Measurements from ENCODE around the gene MEST. TPM values are rescaled to one million over a fixed set of nuclear protein-coding genes. Genes with fewer than 3 reads are reported as not detected.

The MEST gene
- total RNA-seq, 1 experiment from 2014 or later = 49.5 TPM

DNA sequence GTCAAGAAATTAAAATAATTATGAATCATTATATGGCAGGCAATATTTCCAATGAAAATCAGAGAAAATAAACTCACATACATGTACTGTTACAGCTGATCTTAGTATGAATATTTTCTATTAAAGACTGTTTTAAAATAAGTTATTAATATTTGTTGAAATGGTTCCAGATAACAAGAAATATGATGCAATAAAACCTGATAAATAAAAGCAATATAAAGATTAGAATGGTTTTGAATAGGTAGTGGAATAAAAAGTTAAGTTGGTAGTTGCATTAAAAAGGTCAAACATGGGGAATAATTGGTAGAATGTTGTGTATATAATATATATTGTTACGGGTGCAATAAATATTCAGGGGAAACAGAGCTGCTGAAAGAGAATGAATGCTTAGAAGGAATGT is 52.5 kb downstream of the MEST start:
- no peaks in the 10 kb centered on the region for H3K9me2 ChIP-seq (ENCODE audit: insufficient read depth)
- no peaks in the 10 kb centered on the region for H3K79me2 ChIP-seq (ENCODE audit: insufficient read depth, low read length)
- H3K9ac ChIP-seq (ENCODE audit: low read length) = no peak overlapping the region
- DNase-seq (ENCODE audit: low read depth, low spot score) = no peak
- H3K4me2 ChIP-seq (ENCODE audit: low read length) = no peak overlapping the region
- H3K4me3 ChIP-seq (replicated peaks in 1 of 2; ENCODE audit: low read depth in 1 of 2, low read length in 2 of 2) = no peak overlapping the region
- POLR2A ChIA-PET = no interaction called here
- H3K4me1 ChIP-seq (ENCODE audit: control insufficient read depth in 1 of 2, insufficient read depth in 2 of 2, low read length in 2 of 2) = no peaks in the 10 kb centered on the region
- intact Hi-C loops (cut with micrococcal nuclease) = no loop called here
- H2AFZ ChIP-seq (ENCODE audit: low read depth, low read length, poor library complexity, severe bottlenecking) = no peak overlapping the region
- CTCF ChIA-PET = no interaction called here
- RAD21 ChIA-PET (ENCODE audit: low non-redundant PET in 1 of 2, low total read pairs in 2 of 2, uncharacterized antibody in 2 of 2, unreplicated experiment in 2 of 2) = no interaction called here
- no peaks in the 10 kb centered on the region; a peak in 1 of 4 replicates for H3K36me3 ChIP-seq (ENCODE audit: control insufficient read depth in 1 of 2, insufficient read depth in 2 of 2, low read length in 2 of 2)
- no peak overlapping the region for H3K27ac ChIP-seq (ENCODE audit: low read depth, low read length)
- TF ChIP-seq POLR2AphosphoS5 (IDR thresholded peaks at IDR 0.05; ENCODE audit: low read depth, low read length) = no peak
- no peak for TF ChIP-seq RAD21 (IDR thresholded peaks at IDR 0.05; ENCODE audit: low read depth)
- no peak for TF ChIP-seq YY1 (IDR thresholded peaks at IDR 0.05; ENCODE audit: extremely low read depth, insufficient replicate concordance, low read depth, low read length)
- no peak for TF ChIP-seq EGR1 (IDR thresholded peaks at IDR 0.05; ENCODE audit: low read depth)
- no peak for TF ChIP-seq JUND (IDR thresholded peaks at IDR 0.05)
- no peak for TF ChIP-seq TCF7L2 (IDR thresholded peaks at IDR 0.05; ENCODE audit: borderline replicate concordance, extremely low read depth, insufficient read depth, insufficient read length)
- no TSS peak for BruUV-seq (replicated peaks)
- no peak for ATAC-seq
- no peaks in the 10 kb centered on the region for H4K20me1 ChIP-seq (ENCODE audit: insufficient read depth)
- H3K9me3 ChIP-seq (ENCODE audit: control insufficient read depth in 1 of 2, insufficient read depth in 1 of 2, low read depth in 1 of 2, low read length in 2 of 2) = no peaks in the 10 kb centered on the region
- H3K27me3 ChIP-seq (ENCODE audit: insufficient read depth, low read length) = no peaks in the 10 kb centered on the region

DNA sequence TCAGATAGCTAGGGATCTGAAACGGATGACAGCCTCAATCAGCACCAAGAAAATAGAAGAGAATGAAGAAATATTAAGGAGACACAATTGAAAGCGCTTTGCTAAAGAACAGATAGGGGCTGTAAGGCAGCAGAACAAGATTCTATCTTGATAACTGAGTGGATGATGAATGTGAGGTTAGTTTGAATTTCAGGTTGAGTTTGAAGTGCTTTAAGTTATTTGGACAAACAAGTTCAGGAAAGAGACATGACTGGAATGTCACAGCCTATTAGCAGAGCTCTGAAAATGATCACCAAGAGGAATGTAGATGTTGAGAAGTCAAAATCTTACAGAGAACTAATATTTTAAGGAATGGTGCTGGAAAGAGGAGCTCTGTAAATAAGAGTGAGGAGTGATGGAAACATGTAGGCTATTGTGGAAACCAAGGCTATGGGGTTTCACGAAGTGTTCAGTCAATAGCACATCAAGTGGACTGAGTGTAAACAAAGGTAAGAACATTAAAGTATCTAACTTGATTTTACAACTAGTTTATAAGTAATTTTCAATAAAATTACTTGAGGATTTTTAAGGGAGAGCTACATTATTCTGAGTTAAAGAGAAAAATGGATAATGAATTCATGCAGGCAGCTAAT is 61.6 kb downstream of the MEST start:
- no peak overlapping the region for H3K4me2 ChIP-seq (ENCODE audit: low read length)
- no peaks in the 10 kb centered on the region for H3K27me3 ChIP-seq (ENCODE audit: insufficient read depth, low read length)
- no peaks in the 10 kb centered on the region for H4K20me1 ChIP-seq (ENCODE audit: insufficient read depth)
- no peaks in the 10 kb centered on the region for H3K4me1 ChIP-seq (ENCODE audit: control insufficient read depth in 1 of 2, insufficient read depth in 2 of 2, low read length in 2 of 2)
- CTCF ChIA-PET = no interaction called here
- POLR2A ChIA-PET = no interaction called here
- DNase-seq (ENCODE audit: low read depth, low spot score) = no peak
- H3K9me3 ChIP-seq (ENCODE audit: control insufficient read depth in 1 of 2, insufficient read depth in 1 of 2, low read depth in 1 of 2, low read length in 2 of 2) = no peaks in the 10 kb centered on the region
- no peaks in the 10 kb centered on the region for H3K36me3 ChIP-seq (ENCODE audit: control insufficient read depth in 1 of 2, insufficient read depth in 2 of 2, low read length in 2 of 2)
- H3K9me2 ChIP-seq (ENCODE audit: insufficient read depth) = no peaks in the 10 kb centered on the region
- no peak overlapping the region for H2AFZ ChIP-seq (ENCODE audit: low read depth, low read length, poor library complexity, severe bottlenecking)
- no peak for ATAC-seq
- H3K27ac ChIP-seq (ENCODE audit: low read depth, low read length) = no peak overlapping the region
- BruUV-seq (replicated peaks) = no TSS peak
- intact Hi-C loops (cut with micrococcal nuclease) = no loop called here
- H3K4me3 ChIP-seq (replicated peaks in 1 of 2; ENCODE audit: low read depth in 1 of 2, low read length in 2 of 2) = no peak overlapping the region
- H3K79me2 ChIP-seq (ENCODE audit: insufficient read depth, low read length) = no peaks in the 10 kb centered on the region
- H3K9ac ChIP-seq (ENCODE audit: low read length) = no peak overlapping the region
- RAD21 ChIA-PET (ENCODE audit: low non-redundant PET in 1 of 2, low total read pairs in 2 of 2, uncharacterized antibody in 2 of 2, unreplicated experiment in 2 of 2) = no interaction called here
- no peak for TF ChIP-seq JUND (IDR thresholded peaks at IDR 0.05)
- no peak for TF ChIP-seq ELF1 (IDR thresholded peaks at IDR 0.05; ENCODE audit: borderline replicate concordance, low read depth)
- no peak for TF ChIP-seq FOSL1 (IDR thresholded peaks at IDR 0.05; ENCODE audit: low read depth)
- no peak for TF ChIP-seq RAD21 (IDR thresholded peaks at IDR 0.05; ENCODE audit: low read depth)
- no peak for TF ChIP-seq POLR2AphosphoS5 (IDR thresholded peaks at IDR 0.05; ENCODE audit: low read depth, low read length)
- TF ChIP-seq, protein P1, sequence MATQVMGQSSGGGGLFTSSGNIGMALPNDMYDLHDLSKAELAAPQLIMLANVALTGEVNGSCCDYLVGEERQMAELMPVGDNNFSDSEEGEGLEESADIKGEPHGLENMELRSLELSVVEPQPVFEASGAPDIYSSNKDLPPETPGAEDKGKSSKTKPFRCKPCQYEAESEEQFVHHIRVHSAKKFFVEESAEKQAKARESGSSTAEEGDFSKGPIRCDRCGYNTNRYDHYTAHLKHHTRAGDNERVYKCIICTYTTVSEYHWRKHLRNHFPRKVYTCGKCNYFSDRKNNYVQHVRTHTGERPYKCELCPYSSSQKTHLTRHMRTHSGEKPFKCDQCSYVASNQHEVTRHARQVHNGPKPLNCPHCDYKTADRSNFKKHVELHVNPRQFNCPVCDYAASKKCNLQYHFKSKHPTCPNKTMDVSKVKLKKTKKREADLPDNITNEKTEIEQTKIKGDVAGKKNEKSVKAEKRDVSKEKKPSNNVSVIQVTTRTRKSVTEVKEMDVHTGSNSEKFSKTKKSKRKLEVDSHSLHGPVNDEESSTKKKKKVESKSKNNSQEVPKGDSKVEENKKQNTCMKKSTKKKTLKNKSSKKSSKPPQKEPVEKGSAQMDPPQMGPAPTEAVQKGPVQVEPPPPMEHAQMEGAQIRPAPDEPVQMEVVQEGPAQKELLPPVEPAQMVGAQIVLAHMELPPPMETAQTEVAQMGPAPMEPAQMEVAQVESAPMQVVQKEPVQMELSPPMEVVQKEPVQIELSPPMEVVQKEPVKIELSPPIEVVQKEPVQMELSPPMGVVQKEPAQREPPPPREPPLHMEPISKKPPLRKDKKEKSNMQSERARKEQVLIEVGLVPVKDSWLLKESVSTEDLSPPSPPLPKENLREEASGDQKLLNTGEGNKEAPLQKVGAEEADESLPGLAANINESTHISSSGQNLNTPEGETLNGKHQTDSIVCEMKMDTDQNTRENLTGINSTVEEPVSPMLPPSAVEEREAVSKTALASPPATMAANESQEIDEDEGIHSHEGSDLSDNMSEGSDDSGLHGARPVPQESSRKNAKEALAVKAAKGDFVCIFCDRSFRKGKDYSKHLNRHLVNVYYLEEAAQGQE (IDR thresholded peaks at IDR 0.05; ENCODE audit: low read depth) = no peak
- TF ChIP-seq SP1 (IDR thresholded peaks at IDR 0.05; ENCODE audit: low read depth) = no peak
- TF ChIP-seq, protein P2, sequence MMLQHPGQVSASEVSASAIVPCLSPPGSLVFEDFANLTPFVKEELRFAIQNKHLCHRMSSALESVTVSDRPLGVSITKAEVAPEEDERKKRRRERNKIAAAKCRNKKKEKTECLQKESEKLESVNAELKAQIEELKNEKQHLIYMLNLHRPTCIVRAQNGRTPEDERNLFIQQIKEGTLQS (IDR thresholded peaks at IDR 0.05) = no peak
- no peak for TF ChIP-seq POLR2A (IDR thresholded peaks at IDR 0.05; ENCODE audit: borderline replicate concordance, extremely low read depth, insufficient read depth, insufficient read length)
- TF ChIP-seq, protein P3, sequence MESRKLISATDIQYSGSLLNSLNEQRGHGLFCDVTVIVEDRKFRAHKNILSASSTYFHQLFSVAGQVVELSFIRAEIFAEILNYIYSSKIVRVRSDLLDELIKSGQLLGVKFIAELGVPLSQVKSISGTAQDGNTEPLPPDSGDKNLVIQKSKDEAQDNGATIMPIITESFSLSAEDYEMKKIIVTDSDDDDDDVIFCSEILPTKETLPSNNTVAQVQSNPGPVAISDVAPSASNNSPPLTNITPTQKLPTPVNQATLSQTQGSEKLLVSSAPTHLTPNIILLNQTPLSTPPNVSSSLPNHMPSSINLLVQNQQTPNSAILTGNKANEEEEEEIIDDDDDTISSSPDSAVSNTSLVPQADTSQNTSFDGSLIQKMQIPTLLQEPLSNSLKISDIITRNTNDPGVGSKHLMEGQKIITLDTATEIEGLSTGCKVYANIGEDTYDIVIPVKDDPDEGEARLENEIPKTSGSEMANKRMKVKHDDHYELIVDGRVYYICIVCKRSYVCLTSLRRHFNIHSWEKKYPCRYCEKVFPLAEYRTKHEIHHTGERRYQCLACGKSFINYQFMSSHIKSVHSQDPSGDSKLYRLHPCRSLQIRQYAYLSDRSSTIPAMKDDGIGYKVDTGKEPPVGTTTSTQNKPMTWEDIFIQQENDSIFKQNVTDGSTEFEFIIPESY (IDR thresholded peaks at IDR 0.05; ENCODE audit: extremely low read depth, insufficient replicate concordance, low read length) = no peak
- no peak for TF ChIP-seq YY1 (IDR thresholded peaks at IDR 0.05; ENCODE audit: extremely low read depth, insufficient replicate concordance, low read depth, low read length)
- no peak for TF ChIP-seq CBX3 (IDR thresholded peaks at IDR 0.05; ENCODE audit: low read depth)
- TF ChIP-seq CEBPB (IDR thresholded peaks at IDR 0.05; ENCODE audit: low read depth) = no peak
- no peak for TF ChIP-seq SIN3A (IDR thresholded peaks at IDR 0.05; ENCODE audit: low read depth)

Data from HCT116 (cell line).